T1000 (cell line): ENCODE results near the gene KRTAP2-3.
"Not testable (repeated sequence)": the region's sequence is repeated elsewhere in the genome, so short reads cannot be mapped to it uniquely, and the experiment has no call there.

Source experiments
- DNase-seq: peaks from one replicate; lab custom pipeline; 2025; ENCODE audit warnings: mixed read lengths; lab: John Stamatoyannopoulos, UW

Gene KRTAP2-3, protein sequence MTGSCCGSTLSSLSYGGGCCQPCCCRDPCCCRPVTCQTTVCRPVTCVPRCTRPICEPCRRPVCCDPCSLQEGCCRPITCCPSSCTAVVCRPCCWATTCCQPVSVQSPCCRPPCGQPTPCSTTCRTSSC

DNA sequence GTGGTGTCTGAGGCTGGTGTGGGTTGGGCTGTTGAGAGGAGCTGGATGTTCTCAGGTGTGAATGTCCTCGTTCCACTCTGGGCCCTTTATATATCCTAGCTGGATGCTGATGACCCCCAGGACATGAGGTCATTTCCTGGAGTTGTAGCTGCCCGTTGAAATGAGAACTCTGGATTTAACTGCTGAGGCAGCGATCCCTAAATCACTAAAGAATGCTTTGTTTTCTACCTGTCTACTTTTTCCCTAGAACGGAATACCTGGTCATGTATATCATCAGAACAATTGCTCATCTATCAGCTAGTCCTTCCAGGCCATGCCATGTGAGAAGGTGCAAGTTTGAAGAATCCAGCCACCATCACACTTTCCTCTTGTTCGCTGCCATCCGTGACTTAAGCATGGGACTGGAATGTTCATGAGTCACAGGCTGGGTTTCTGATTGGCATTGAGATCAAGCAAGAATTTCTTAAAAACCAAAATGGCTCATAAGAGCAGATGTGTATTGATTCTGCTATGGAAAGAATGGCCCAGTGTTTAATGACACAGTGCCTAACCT lies at the start of gene KRTAP2-3:
TSS of gene KRTAP2-3 (minus strand) at position 63 of the 553 bp plus-strand sequence. CDS start 64 bp downstream, outside the sequence.
- peak; percentile 26 for DNase-seq

DNA sequence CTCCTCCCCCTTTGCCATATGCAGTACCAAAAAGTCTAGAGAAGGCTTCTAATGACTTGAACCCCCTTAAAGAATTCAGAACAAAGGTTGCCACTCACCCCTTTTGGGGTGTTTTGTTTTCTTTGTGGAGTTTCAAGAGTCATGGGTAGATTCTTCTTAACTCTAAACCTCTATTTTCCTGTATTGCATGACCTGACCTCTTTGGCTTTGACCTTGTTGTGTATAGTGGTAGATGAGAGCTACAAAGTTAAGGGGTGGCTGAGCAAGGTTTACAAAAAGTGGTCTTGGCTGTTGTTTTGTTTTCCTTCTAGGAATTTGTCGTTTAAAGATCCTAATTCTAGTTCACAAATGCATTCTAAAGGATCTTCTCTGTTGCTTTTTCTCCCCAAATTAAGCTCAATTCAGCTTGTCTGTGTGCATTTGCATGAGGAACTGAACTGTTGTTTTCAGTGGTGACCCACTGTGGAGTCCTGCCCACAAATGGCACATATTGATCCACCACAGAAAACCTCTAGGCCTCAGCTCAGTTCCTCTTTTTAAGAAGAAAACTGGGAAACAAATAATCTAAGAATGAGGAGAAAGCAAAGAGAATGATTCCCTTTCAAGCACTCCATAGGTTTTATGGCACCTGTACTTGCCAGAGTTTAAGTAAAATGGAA lies 48.9 kb upstream of the KRTAP2-3 start:
- not testable (repeated sequence) for DNase-seq

GRCh38 chr17:41107941-41108450 lies 48.1 kb upstream of the KRTAP2-3 start:
- DNase-seq: no peak

DNA sequence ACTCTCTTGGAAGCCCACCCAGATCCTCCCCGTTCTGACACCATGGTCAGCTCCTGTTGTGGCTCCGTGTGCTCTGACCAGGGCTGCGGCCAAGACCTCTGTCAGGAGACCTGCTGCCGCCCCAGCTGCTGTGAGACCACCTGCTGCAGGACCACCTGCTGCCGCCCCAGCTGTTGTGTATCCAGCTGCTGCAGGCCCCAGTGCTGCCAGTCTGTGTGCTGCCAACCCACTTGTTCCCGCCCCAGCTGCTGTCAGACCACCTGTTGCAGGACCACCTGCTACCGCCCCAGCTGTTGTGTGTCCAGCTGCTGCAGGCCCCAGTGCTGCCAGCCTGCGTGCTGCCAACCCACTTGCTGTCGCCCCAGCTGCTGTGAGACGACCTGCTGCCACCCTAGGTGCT lies 45.4 kb upstream of the KRTAP2-3 start, which contains the start of gene KRTAP4-9:
TSS of gene KRTAP4-9 (plus strand) at position 43 of the 400 bp plus-strand sequence. CDS start at position 43, 0 bp downstream.
- not testable (repeated sequence) for DNase-seq

- DNase-seq: not testable (repeated sequence)
Measured at GRCh38 chr17:41104386-41105038, 44.6 kb upstream of the KRTAP2-3 start.

- DNase-seq: no peak
Measured at GRCh38 chr17:41103896-41104295, 44.0 kb upstream of the KRTAP2-3 start.

DNA sequence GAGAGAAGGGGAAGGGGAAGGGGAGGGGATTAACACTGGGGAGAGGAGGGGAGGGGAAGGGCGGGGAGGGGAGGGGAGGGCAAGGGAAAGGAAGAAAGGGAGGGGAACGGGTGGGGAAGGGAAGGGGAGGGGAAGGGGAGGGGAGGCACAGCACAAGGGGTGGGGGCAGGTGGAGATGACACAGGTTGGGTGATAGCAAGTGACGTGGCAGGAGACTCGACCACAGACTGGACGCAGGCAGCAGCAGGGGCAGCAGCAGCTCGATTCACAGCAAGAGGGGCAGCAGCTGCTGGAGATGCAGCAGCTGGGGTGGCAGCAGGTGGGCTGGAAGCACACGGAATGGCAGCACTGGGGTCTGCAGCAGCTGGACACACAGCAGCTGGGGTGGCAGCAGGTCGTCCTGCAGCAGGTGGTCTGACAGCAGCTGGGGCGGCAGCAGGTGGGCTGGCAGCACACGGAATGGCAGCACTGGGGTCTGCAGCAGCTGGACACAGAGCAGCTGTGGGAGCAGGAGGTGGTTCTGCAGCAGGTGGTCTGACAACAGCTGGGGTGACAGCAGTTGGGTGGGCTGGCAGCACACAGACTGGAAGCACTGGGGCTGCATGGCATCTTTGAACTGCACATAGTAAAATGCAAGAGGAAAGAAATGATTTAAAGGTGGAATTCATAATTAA lies 41.8 kb upstream of the KRTAP2-3 start, which contains the start of gene KRTAP4-16:
TSS of gene KRTAP4-16 (minus strand) at position 624 of the 674 bp plus-strand sequence. CDS start at position 624, 0 bp downstream.
- no peak for DNase-seq

DNA sequence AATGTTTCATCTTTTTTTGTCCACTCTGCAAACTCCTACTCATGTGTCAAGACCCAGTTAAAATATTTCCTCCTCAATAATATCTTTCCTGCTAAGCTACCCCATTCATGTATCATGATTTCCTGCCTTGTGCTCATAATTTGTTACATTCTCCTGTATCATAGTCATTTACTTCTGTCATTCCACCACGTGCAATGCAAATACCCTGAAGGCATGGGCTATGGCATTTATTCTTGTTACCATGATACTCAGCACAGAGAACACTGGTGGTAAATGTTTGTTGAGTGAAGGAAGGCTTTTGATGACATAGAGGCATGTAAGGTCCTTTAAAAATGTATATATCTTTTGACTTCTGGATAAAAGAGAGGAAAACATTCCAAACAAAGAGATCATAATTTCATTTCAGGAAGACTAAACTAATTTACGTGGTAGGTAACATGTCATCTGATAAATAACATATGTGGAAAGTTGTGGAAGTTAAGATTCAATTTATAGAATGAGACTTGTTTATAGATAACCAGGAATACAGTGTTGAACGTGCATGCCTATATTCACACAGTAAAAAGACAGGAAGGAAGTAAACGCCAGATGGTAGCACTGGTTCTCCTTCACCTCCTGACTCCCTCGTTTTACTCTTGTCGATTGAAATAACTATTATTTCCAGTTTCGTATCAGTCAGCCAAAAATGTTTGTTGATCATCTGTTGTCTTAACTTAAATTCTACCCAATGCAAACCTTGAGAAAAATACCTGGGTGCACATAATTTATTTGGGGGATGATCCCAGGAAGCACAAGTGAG lies 40.0 kb upstream of the KRTAP2-3 start:
- DNase-seq: peak; percentile 44

- peak; percentile 30 for DNase-seq
Measured at GRCh38 chr17:41098481-41098880, 38.6 kb upstream of the KRTAP2-3 start.

DNA sequence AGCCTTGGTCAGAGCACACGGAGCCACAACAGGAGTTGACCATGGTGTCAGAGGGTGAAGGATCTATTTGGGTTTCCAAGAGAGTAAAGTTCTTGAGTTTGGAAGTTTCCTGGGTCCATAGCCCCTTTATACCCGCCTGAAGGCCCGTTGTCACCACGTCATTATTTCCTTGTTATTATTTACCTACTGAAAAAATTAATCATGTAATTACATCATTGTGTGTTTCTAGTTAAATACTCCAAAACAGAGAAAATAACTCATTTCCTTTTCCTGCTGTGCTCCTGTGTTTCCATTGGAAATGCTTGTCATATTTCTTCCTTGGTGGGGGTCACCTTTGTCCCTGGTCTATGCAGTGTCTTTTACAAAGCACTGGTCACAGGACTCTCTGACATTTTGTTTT lies 38.1 kb upstream of the KRTAP2-3 start, which contains the start of gene KRTAP4-8:
TSS of gene KRTAP4-8 (minus strand) at position 101 of the 400 bp plus-strand sequence. CDS start at position 43, 58 bp downstream.
- DNase-seq: no peak

DNA sequence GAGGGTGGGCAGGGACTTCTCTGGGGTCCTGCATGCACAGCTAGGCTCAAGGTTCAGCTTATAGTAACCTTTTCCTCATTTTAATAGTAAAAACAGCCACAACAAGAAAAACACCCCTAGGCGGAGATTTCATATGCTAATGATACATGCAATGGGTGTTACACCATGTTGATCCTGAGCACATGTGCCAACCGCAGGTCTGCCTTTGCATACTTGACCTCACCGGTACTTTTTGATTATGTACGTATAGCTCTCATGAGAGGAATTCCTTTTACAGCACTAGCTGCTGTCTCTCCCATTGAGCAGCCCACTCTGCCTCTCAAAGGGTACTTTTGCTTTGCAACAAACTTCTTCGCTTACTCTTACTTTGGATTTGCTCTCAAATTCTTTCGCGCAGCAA lies 36.1 kb upstream of the KRTAP2-3 start:
- DNase-seq: no peak

DNA sequence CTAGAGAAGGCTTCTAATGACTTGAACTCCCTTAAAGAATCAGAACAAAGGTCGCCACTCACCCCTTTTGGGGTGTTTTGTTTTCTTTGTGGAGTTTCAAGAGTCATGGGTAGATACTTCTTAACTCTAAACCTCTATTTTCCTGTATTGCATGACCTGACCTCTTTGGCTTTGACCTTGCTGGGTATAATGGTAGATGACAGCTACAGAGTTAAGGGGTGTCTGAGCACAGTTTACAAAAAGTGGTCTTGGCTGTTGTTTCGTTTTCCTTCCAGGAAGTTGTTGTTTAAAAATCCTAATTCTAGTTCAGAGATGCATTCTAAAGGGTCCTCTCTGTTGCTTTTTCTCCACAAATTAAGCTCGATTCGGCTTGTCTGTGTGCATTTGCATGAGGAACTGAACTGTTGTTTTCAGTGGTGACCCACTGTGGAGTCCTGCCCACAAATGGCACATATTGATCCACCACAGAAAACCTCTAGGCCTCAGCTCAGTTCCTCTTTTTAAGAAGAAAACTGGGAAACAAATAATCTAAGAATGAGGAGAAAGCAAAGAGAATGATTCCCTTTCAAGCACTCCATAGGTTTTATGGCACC lies 28.9 kb upstream of the KRTAP2-3 start:
- not testable (repeated sequence) for DNase-seq

DNA sequence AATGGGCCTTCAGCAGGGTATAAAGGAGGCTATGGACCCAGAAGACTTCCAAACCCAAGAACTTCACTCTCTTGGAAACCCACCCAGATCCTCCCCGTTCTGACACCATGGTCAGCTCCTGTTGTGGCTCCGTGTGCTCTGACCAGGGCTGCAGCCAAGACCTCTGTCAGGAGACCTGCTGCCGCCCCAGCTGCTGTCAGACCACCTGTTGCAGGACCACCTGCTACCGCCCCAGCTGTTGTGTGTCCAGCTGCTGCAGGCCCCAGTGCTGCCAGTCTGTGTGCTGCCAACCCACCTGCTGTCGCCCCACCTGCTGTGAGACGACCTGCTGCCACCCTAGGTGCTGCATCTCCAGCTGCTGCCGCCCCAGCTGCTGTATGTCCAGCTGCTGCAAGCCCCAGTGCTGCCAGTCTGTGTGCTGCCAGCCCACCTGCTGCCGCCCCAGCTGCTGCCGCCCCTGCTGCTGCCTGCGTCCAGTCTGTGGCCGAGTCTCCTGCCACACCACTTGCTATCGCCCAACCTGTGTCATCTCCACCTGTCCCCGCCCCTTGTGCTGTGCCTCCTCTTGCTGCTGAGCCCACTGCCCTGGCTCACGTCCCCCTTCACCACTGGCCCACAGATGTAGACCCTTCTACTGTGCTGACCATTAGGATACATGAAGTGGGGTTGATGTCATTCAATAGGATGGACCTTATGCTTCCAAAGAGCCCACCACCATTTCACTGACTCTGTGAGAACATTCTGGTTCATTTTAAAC lies 24.4 kb upstream of the KRTAP2-3 start, which contains the start of gene KRTAP4-7:
TSS of gene KRTAP4-7 (plus strand) at position 51 of the 757 bp plus-strand sequence. CDS start at position 108, 57 bp downstream.
- DNase-seq: not testable (repeated sequence)

- DNase-seq: not testable (repeated sequence)
Measured at GRCh38 chr17:41083427-41083826, 23.5 kb upstream of the KRTAP2-3 start.

- no peak for DNase-seq
Measured at GRCh38 chr17:41082626-41083025, 22.7 kb upstream of the KRTAP2-3 start.

DNA sequence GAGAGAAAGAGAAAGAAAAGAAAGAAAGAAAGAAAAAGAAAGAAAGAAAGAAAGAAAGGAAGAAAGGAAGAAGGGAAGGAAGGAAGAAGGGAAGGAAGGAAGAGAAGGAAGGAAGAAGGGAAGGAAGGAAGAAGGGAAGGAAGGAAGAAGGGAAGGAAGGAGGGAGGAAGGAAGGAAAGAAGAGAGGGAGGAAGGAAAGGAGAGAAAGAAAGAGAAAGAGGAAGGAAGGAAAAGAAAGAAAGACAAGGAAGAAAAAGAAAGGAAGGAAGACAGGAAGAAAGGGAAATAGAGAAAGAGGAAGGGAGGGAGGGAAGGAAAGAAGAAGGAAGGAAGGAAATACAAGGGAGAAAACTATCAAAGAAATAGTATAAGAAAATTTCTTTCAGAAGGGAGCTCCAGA lies 16.9 kb upstream of the KRTAP2-3 start:
- DNase-seq: no peak

- DNase-seq: no peak
Measured at GRCh38 chr17:41073676-41074075, 13.8 kb upstream of the KRTAP2-3 start.

GRCh38 chr17:41071606-41072360 lies 11.9 kb upstream of the KRTAP2-3 start:
- no peak for DNase-seq

DNA sequence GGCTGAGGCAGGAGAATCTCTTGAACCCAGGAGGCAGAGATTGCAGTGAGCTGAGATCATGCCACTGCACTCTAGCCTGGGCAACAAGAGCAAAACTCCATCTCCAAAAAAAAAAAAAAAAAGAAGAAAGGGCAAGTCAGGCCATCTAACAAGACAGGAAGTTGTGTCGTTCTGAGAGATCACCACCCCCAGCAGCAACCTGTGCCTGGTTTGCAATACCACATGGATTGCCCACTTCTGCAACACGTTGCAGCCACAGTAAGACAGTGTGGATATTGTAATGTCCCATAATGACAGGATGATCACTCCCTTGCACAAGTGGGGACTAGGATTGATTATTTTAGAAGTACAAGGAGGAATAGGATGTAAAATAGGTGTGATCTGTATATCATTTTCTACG lies 9.1 kb upstream of the KRTAP2-3 start:
- DNase-seq: no peak
